ENCODE measurements around the gene MOSPD2.

DNA sequence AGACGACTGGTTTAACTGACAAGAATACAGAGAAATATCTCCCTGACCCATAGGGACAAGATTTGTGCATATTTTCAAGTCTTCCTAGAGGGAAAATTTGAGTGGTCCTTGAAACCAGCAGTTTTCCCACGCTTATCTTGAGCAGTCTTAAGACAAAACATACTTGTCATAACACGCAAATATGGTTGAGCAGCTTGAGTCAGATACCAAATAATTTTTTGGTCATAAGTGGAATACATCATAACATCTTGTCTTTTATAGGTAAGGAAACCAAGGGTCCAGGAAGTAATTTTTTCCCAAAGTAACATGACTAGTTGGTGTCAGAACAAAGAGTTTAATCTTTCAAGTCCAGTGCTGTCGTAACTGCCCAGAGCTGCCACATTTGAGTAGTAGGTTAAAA is 50.5 kb downstream of the MOSPD2 start:
- TF ChIP-seq POLR2A (IDR thresholded peaks at IDR 0.05; ENCODE audit: low read depth, low read length) (no peak), RCOR1 (IDR thresholded peaks at IDR 0.05; ENCODE audit: insufficient replicate concordance, low read length) (no peak), CEBPB (IDR thresholded peaks at IDR 0.05; ENCODE audit: low read depth, low read length) (no peak), RAD21 (IDR thresholded peaks at IDR 0.05; ENCODE audit: low read length) (no peak), FOS (IDR thresholded peaks at IDR 0.05; ENCODE audit: low read depth, low read length) (no peak)
- TF ChIP-seq, protein P1, sequence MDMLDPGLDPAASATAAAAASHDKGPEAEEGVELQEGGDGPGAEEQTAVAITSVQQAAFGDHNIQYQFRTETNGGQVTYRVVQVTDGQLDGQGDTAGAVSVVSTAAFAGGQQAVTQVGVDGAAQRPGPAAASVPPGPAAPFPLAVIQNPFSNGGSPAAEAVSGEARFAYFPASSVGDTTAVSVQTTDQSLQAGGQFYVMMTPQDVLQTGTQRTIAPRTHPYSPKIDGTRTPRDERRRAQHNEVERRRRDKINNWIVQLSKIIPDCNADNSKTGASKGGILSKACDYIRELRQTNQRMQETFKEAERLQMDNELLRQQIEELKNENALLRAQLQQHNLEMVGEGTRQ (IDR thresholded peaks at IDR 0.05; ENCODE audit: low read depth, low read length): no peak
- TF ChIP-seq, protein P2, sequence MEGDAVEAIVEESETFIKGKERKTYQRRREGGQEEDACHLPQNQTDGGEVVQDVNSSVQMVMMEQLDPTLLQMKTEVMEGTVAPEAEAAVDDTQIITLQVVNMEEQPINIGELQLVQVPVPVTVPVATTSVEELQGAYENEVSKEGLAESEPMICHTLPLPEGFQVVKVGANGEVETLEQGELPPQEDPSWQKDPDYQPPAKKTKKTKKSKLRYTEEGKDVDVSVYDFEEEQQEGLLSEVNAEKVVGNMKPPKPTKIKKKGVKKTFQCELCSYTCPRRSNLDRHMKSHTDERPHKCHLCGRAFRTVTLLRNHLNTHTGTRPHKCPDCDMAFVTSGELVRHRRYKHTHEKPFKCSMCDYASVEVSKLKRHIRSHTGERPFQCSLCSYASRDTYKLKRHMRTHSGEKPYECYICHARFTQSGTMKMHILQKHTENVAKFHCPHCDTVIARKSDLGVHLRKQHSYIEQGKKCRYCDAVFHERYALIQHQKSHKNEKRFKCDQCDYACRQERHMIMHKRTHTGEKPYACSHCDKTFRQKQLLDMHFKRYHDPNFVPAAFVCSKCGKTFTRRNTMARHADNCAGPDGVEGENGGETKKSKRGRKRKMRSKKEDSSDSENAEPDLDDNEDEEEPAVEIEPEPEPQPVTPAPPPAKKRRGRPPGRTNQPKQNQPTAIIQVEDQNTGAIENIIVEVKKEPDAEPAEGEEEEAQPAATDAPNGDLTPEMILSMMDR (conservative IDR thresholded peaks at IDR 0.05; ENCODE audit: low read depth, low read length): no peak
